Inflammatory macrophage treated with lipopolysaccharide for 4 hours (primary cell): Measurements from ENCODE around the gene KLF15.

ENCODE experiments used
- DNase-seq: peaks from one replicate; pipeline ENCODE4 v3.0.0-alpha.2; 2020

KLF15 gene

DNA sequence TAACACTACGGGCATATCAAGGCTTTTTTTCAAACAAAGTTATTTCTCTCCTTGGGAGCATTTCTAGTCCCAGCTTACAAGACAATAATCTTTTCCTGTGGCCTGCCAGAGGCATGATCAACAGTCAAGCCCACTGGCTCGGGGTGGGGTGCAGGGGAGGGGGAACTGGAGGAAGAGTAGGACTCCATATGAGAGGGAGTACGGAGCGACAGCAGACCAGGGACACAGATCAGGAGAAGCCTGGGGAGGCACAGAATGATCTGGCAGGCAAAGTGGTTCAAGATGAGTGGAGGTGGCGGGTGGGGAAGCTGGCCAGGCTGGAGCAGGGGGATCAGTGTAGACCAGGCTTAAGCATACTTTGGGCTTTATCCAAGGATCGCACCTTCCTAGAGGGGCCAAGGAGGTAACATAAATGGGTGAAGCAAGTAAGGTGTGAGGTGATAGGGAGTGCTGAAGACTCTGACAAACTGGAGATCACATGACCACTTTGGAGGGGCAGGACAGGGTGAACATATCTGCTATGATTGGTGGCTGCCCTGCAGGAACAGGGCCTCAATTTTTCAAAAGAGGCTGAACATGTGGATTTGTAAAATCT lies 37.4 kb downstream of the KLF15 start:
- no peak for DNase-seq

DNA sequence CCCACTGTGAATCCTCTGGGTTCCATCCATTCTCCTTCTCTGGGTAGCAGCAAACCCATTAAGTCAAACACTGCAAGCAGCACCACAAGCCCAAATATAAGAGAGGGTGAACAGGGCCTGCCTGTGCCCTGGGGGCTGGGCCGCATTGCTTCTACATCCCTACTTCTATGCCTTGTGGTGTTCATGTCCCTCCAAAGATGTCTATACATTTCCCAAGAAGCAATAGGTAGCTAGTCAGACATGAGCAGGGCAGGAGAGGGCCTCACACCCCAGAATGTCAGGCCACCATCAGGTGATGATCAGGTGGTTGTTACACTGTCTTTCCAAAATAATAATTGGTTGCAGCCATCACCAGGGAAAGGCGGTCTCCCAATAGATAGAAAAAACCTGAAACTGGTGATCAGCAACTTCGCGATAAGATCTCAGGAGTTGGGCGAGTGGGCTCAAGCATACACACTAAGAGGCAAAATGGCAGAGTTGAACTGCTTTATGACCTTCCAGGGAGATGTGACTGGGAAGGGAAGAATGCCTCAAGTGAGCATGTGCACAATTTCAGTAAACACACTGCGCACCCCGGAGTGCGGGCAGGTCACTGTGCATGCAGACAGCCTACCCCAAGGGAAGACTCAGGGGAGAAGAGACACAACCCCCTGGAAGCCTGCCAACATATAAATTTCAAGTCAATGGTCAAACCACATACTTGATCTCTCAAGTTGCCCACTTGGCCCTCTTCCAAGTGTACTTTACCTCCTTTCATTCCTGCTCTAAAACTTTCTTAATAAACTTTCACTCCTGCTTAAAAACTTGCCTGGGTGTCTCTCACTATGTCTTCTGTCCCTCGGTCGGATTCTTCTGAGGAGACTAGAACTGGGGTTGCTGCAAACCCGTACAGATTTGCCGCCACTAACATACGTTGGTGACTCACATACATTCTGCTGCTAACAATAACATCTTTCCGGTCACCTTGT lies 39.9 kb downstream of the KLF15 start:
- DNase-seq = no peak

DNA sequence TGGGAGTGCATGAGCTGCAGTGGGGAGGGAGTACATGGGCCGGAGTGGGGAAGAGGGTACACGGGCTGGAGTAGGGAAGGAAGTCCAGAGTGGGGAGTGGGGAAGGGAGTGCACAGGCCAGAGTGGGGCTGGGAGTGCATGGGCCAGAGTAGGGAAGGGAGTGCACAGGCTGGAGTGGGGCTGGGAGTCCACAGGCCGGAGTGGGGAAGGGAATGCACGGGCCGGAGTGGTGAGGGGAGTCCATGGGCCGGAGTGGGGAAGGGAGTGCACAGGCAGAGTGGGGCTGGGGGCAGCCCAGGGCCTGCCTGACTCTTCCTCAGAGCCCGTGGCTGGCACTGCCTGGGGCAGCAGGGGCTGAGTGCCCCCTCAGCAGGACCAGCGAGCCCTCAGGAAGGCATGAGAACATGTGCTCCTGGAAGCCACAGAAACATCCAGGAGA lies 40.7 kb downstream of the KLF15 start:
- DNase-seq = no peak

- DNase-seq = no peak
These were observed 41.2 kb downstream of the KLF15 start for GRCh38 chr3:126316031-126316461.

DNA sequence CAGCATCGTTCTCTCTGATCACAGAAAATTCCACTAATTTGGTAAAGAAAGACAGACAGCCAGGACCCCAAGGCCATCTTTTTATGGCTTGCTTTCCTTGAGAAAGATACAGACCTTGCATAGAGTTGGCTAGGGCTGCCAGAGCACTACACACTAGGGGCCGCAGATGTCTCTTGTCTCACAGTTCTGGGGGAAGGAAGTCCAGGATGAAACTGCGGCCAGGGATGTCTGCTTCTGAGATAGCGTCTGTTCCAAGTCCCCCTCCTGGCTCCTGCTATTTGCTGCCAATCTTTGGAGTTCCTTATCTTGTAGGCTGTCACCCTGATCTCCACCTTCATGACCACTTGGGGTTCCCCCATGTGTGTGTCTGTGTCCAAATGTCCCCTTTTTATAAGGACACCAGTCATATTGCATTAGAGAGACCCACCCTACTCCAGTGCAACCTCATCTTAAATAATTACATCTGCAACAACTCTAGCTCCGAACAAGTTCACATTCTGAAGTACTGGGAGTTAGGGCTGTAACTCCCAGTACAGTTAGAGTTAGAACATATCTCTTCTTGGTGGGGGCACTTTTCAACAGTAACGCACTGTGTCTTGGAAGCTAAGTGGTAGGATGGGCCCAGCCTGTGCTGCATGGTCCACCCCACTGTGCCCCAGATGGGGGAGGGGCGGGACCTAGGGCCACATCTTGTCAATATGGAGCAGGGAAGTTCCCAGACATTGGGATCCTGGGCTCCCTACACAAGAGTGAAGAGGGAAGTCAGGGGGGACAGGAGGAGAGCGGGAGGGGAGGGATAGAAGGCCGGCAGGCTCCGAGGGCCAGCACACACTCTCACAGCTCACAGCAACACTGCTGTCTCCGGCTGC lies 42.2 kb downstream of the KLF15 start:
- DNase-seq = no peak

DNA sequence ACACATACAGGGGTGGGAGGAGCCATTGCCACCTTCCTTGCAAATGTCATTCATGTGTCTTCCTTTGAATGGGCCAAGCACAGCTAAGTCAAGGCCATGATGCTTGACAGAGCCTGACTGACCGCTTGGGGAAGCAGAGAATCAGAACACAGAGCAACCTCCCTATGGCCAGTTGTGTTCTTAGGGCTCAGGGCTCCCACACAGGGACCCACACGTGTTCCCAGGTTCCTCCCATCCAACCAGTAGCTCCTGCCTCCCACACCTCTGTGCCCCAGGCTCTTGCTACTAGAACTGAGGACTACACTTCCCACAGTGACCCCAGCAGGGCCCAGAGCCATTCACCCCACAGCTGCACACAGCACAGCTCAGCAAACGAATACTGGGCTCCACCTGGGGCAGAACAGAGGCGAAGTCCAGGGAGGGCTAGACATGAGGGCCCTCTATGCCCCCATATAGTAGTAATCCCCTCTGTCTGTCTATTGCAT lies 42.9 kb downstream of the KLF15 start:
- no peak for DNase-seq

DNA sequence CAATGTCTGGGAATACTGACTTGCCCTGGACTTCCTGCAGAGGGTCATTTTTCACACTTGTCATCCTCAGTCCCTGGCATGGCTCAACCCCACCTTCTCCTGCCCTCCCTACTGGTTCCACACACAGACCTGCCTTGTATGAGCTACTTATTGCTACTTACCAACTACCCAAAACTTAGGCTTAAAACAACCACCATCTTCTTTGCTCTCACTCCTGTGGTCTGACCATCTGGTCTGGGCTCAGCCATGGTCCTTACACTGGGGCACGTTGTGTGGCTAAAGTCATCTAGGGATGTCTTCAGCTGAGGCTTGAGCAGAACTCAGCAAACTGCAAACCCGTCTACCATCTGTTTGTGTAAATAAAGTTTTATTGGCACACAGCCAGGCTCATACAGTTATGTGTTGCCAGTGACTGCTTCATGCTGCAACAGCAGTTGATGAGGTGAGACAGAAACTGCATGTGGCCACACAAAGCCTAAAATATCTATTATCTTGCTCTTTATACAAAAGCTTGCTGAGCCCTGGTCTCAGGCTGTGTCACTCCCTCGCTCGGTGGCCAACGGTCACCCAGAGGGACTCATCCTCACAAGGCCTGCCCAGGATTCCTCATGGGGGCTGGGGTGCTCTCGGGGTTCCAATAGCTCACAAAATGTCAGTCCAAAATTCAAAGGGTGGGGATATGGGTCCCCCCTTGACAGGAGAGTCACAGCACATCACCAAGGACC lies 43.5 kb downstream of the KLF15 start:
- DNase-seq = no peak

- DNase-seq = peak; percentile 7
These were observed 44.0 kb downstream of the KLF15 start for GRCh38 chr3:126313166-126313565.

GRCh38 chr3:126312341-126312740 lies 44.9 kb downstream of the KLF15 start:
- no peak for DNase-seq

- DNase-seq = no peak
These were observed 45.8 kb downstream of the KLF15 start for GRCh38 chr3:126311338-126311978.

GRCh38 chr3:126310816-126311215 lies 46.4 kb downstream of the KLF15 start:
- no peak for DNase-seq

DNA sequence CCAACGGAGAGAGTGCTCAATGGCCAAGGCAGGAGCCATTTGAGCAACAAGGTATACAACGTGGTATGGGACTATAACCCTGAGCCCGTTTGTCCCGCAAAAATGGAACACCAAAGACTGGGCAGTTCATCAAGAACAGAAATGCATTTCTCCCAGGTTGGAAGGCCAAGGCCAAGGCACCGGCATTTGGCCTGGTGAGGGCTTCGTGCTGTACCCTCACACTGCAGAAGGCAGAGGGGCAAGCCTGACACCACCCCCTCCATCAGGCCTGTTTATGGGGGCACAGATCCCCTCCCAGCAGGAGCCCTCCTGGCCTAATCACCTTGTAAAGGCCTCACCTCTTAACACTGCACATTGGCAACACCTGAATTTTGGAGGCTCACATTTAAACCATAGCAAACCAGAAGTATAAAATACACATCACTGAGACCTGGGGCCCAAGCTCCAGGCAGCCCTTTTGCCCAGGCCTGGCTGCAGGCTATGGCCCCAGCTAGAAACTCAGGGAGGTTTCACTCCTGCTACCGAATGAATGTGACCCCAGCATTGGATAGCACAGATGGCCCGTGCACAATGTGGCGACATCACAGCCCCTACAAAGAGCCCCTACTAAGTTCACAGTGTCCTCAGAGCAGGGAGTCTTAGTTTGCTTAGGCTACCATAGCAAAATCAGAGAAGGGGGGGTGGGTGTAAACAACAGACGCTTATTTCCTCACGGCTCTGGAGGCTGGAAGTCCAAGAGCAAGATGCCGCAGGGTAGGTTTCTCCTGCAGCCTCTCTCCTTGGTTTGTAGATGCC lies 47.1 kb downstream of the KLF15 start:
- DNase-seq = no peak

DNA sequence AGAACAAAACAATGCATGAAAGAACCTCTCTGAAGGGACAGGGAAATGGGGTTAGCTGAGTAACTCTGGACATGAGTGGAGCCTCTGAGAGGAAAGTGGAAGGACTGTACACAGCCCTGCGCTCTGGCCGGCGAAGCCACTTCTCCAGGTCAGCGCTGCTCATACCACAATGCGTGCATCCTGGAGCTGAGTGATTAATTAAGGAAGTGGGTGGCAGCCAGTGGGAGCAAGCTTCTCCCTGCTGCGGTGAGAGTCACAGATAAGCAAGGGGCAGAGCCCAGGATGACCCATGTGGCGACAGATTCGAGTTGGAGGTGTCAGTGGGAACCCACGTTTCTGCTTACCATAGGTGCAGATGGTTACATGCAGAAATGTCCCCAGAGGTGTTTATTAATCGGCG lies 48.0 kb downstream of the KLF15 start:
- no peak for DNase-seq

GRCh38 chr3:126308394-126309125 lies 48.6 kb downstream of the KLF15 start:
- DNase-seq = no peak

GRCh38 chr3:126307591-126308393 lies 49.4 kb downstream of the KLF15 start:
- DNase-seq = no peak

DNA sequence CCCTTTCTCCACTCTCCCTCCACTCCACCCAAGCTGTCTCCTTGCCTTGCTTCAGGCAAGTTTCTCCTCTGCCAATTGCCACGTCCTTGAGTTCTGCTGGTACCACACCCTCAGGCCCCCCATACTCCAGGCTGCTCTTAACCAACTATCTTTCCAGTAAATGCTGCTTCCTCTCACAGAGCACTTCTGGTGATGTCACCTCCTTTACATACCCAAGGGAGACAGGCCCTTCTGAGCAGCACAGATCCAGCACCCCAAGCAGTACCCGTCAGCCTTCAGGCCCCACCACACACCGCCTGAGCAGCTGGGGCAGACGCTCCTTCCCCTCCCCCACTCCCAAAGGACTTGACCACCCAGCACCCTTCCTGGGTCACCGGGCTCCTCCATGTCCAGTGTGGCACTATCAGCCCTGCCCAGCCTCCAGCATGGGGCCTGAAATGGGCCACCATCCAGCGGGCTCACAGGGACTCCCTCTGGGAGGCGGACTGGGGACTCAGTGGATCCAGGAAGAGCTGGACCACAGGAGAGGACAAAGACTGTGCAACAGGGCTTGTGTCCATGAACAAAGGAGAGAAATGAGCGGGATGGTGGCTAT lies 50.2 kb downstream of the KLF15 start:
- no peak for DNase-seq

DNA sequence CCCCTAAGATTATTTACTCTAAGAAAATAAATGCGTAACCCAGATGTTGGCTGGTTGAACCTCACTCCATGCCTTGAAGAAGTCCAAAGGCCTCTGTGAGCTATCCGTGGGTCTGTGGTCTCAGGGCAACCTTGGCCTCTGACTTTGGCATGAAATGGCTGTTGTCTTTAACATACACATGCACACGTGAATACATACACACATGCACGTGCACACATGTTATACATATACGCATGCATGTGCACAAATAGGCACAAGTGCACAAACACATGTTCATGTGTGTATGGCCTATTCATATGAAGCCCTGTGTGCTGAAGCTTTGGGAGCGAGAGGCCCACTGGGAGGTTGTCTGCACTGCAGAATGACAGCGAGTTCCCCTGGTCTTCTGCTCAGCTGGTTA lies 50.8 kb downstream of the KLF15 start:
- DNase-seq = no peak

GRCh38 chr3:126305427-126305826 lies 51.8 kb downstream of the KLF15 start:
- DNase-seq = no peak

DNA sequence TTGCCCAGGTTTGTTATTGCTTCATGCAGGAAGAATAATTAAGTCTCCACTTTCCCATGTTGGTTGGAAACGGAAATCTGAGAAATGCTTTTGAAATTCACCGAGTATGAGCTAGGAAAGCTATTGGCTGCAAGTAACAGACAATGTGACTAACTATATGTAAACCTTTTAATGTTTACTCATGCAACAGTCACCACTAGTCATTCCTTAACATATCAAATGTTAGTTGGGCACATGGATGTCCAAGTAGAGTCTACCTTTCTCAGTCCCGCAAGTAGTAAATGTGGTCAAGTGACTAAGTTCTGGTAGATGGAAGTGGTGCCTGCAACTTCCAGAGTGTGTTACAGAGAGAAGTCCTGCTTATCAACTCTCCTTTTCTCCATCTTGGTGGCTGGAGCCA lies 52.5 kb downstream of the KLF15 start:
- no peak for DNase-seq
